Measurements from ENCODE around the gene CRX. TPM values are rescaled to one million over a fixed set of nuclear protein-coding genes. Genes with fewer than 3 reads are reported as not detected.
A peak's percentile ranks its signal among the peaks of the same experiment; 100 is the strongest.

The CRX gene
- total and polyA plus RNA-seq, 2 of the 13 experiments (the other 11 are each of a cell fraction or from before 2014, with no cell fraction given), result not detected

GRCh38 chr19:47778049-47778953, 43.4 kb upstream of the CRX start, which contains the start of gene SELENOW (continued):
- TF ChIP-seq ARID4A (CRISPR knock-in tag; IDR thresholded peaks at IDR 0.05; ENCODE audit: borderline replicate concordance) (peak; percentile 71; the same call in 1 of the 2 replicates), SP140L (CRISPR knock-in tag; IDR thresholded peaks at IDR 0.05; ENCODE audit: borderline replicate concordance) (no peak), ZNF746 (CRISPR knock-in tag; IDR thresholded peaks at IDR 0.05) (0 out of 2 replicates have a peak, but pooled peaks have one; percentile 10), ZNF614 (CRISPR knock-in tag; IDR thresholded peaks at IDR 0.05; ENCODE audit: borderline replicate concordance) (no peak; the same call in 1 of the 2 replicates), ZNF33B (CRISPR knock-in tag; IDR thresholded peaks at IDR 0.05) (no peak; the same call in 1 of the 2 replicates), ZNF609 (CRISPR knock-in tag; IDR thresholded peaks at IDR 0.05; ENCODE audit: borderline replicate concordance) (no peak; the same call in 1 of the 2 replicates), ZNF616 (CRISPR knock-in tag; IDR thresholded peaks at IDR 0.05; ENCODE audit: low read depth) (no peak), FOXJ3 (CRISPR knock-in tag; IDR thresholded peaks at IDR 0.05; ENCODE audit: borderline replicate concordance) (0 out of 2 replicates have a peak, but pooled peaks have one; percentile 32), ZNF33A (CRISPR knock-in tag; IDR thresholded peaks at IDR 0.05; ENCODE audit: borderline replicate concordance) (no peak), ZNF646 (CRISPR knock-in tag; IDR thresholded peaks at IDR 0.05) (no peak), AHR (CRISPR knock-in tag; IDR thresholded peaks at IDR 0.05) (no peak; the same call in 1 of the 2 replicates)

Measured in HepG2 (cell line).